Measurements from ENCODE around the gene MYO7B.

MYO7B gene

GRCh38 chr2:127605691-127606263 is 70.3 kb downstream of the MYO7B start:
- FAIRE-seq (no peak), DNase-seq (ENCODE audit: insufficient read length, low spot score) (no peak)
- no peak for TF ChIP-seq POLR2A (IDR thresholded peaks at IDR 0.05; ENCODE audit: low read depth, low read length)

GRCh38 chr2:127606625-127607398 is 71.3 kb downstream of the MYO7B start:
- TF ChIP-seq POLR2A (IDR thresholded peaks at IDR 0.05; ENCODE audit: low read depth, low read length) = no peak
- FAIRE-seq = no peak

GRCh38 chr2:127607399-127607908 is 72.0 kb downstream of the MYO7B start:
- TF ChIP-seq POLR2A (IDR thresholded peaks at IDR 0.05; ENCODE audit: low read depth, low read length) = no peak
- no peak for DNase-seq (ENCODE audit: insufficient read length, low spot score)
- no peak for FAIRE-seq

More at GRCh38 chr2:127606625-127607398, 71.3 kb downstream of the MYO7B start:
- DNase-seq (ENCODE audit: insufficient read length, low spot score) = no peak

- FAIRE-seq (no peak), DNase-seq (ENCODE audit: insufficient read length, low spot score) (no peak)
- no peak for TF ChIP-seq POLR2A (IDR thresholded peaks at IDR 0.05; ENCODE audit: low read depth, low read length)
Observed at GRCh38 chr2:127608061-127609030, 72.9 kb downstream of the MYO7B start.

- FAIRE-seq (no peak), DNase-seq (ENCODE audit: insufficient read length, low spot score) (no peak)
- no peak for TF ChIP-seq POLR2A (IDR thresholded peaks at IDR 0.05; ENCODE audit: low read depth, low read length)
Observed at GRCh38 chr2:127609031-127609751, 73.7 kb downstream of the MYO7B start.

GRCh38 chr2:127609818-127610217 is 74.3 kb downstream of the MYO7B start:
- DNase-seq (ENCODE audit: insufficient read length, low spot score) = no peak
- TF ChIP-seq POLR2A (IDR thresholded peaks at IDR 0.05; ENCODE audit: low read depth, low read length) = no peak
- FAIRE-seq = no peak

GRCh38 chr2:127610561-127610960 is 75.1 kb downstream of the MYO7B start:
- TF ChIP-seq POLR2A (IDR thresholded peaks at IDR 0.05; ENCODE audit: low read depth, low read length) = no peak
- DNase-seq (ENCODE audit: insufficient read length, low spot score) (no peak), FAIRE-seq (no peak)

- no peak for TF ChIP-seq POLR2A (IDR thresholded peaks at IDR 0.05; ENCODE audit: low read depth, low read length)
- DNase-seq (ENCODE audit: insufficient read length, low spot score) = no peak
- FAIRE-seq = no peak
Observed at GRCh38 chr2:127611076-127611925, 75.8 kb downstream of the MYO7B start.

- DNase-seq (ENCODE audit: insufficient read length, low spot score) = no peak
- TF ChIP-seq POLR2A (IDR thresholded peaks at IDR 0.05; ENCODE audit: low read depth, low read length) = no peak
- no peak for FAIRE-seq
Observed at GRCh38 chr2:127612111-127612822, 76.8 kb downstream of the MYO7B start.

- FAIRE-seq = no peak
- DNase-seq (ENCODE audit: insufficient read length, low spot score) = no peak
- no peak for TF ChIP-seq POLR2A (IDR thresholded peaks at IDR 0.05; ENCODE audit: low read depth, low read length)
Observed at GRCh38 chr2:127614246-127614645, 78.8 kb downstream of the MYO7B start.

- TF ChIP-seq POLR2A (IDR thresholded peaks at IDR 0.05; ENCODE audit: low read depth, low read length) = no peak
- DNase-seq (ENCODE audit: insufficient read length, low spot score) = no peak
- FAIRE-seq = no peak
Observed at GRCh38 chr2:127614731-127615130, 79.2 kb downstream of the MYO7B start.
